ENCODE measurements around the gene DEUP1.

DEUP1 gene

GRCh38 chr11:93344855-93345333 lies 14.4 kb downstream of the DEUP1 start:
- TF ChIP-seq REST (IDR thresholded peaks at IDR 0.05; ENCODE audit: insufficient read depth in 1 of 2, low read depth in 2 of 2, low read length in 2 of 2) (no peak), POLR2AphosphoS5 (IDR thresholded peaks at IDR 0.05; ENCODE audit: low read depth, low read length) (no peak)

- no peak for TF ChIP-seq TAF1 (IDR thresholded peaks at IDR 0.05; ENCODE audit: borderline replicate concordance, insufficient read depth, low read length)
- no peak for TF ChIP-seq POLR2AphosphoS5 (IDR thresholded peaks at IDR 0.05; ENCODE audit: low read depth, low read length)
These were observed 18.4 kb downstream of the DEUP1 start for GRCh38 chr11:93348930-93349329.

GRCh38 chr11:93350835-93351234 lies 20.3 kb downstream of the DEUP1 start:
- TF ChIP-seq FOXP2 (optimal IDR thresholded peaks at IDR 0.05; ENCODE audit: borderline replicate concordance, extremely low read depth, extremely low read length, insufficient read depth) (no peak), SIN3A (IDR thresholded peaks at IDR 0.05; ENCODE audit: borderline replicate concordance, insufficient read depth, low read length) (no peak), REST (IDR thresholded peaks at IDR 0.05; ENCODE audit: insufficient read depth in 1 of 2, low read depth in 2 of 2, low read length in 2 of 2) (no peak), TAF1 (IDR thresholded peaks at IDR 0.05; ENCODE audit: borderline replicate concordance, insufficient read depth, low read length) (no peak), POLR2AphosphoS5 (IDR thresholded peaks at IDR 0.05; ENCODE audit: low read depth, low read length) (no peak)

GRCh38 chr11:93359396-93359795 lies 28.9 kb downstream of the DEUP1 start:
- TF ChIP-seq REST (IDR thresholded peaks at IDR 0.05; ENCODE audit: insufficient read depth in 1 of 2, low read depth in 2 of 2, low read length in 2 of 2), result no peak
- TF ChIP-seq TAF1 (IDR thresholded peaks at IDR 0.05; ENCODE audit: borderline replicate concordance, insufficient read depth, low read length), result no peak
- TF ChIP-seq POLR2AphosphoS5 (IDR thresholded peaks at IDR 0.05; ENCODE audit: low read depth, low read length), result no peak
- TF ChIP-seq FOXP2 (optimal IDR thresholded peaks at IDR 0.05; ENCODE audit: borderline replicate concordance, extremely low read depth, extremely low read length, insufficient read depth), result no peak
- TF ChIP-seq SIN3A (IDR thresholded peaks at IDR 0.05; ENCODE audit: borderline replicate concordance, insufficient read depth, low read length), result no peak

GRCh38 chr11:93361435-93361834 lies 30.9 kb downstream of the DEUP1 start:
- TF ChIP-seq FOXP2 (optimal IDR thresholded peaks at IDR 0.05; ENCODE audit: borderline replicate concordance, extremely low read depth, extremely low read length, insufficient read depth) (no peak), REST (IDR thresholded peaks at IDR 0.05; ENCODE audit: insufficient read depth in 1 of 2, low read depth in 2 of 2, low read length in 2 of 2) (no peak), SIN3A (IDR thresholded peaks at IDR 0.05; ENCODE audit: borderline replicate concordance, insufficient read depth, low read length) (no peak), POLR2AphosphoS5 (IDR thresholded peaks at IDR 0.05; ENCODE audit: low read depth, low read length) (no peak), TAF1 (IDR thresholded peaks at IDR 0.05; ENCODE audit: borderline replicate concordance, insufficient read depth, low read length) (no peak)
